Midbrain (tissue), 1 donor: Measurements from ENCODE around the gene NRG3.

Source experiments
- DNase-seq: peaks from one replicate; lab custom pipeline; 2025; lab: John Stamatoyannopoulos, UW

The NRG3 gene

GRCh38 chr10:82391971-82392370 is 517.0 kb downstream of the NRG3 start:
- DNase-seq: no peak

- no peak for DNase-seq
Observed at GRCh38 chr10:82392533-82392932, 517.5 kb downstream of the NRG3 start.

GRCh38 chr10:82394122-82394521 is 519.1 kb downstream of the NRG3 start:
- no peak for DNase-seq

- no peak for DNase-seq
Observed at GRCh38 chr10:82394987-82395386, 520.0 kb downstream of the NRG3 start.

- no peak for DNase-seq
Observed at GRCh38 chr10:82396886-82397285, 521.9 kb downstream of the NRG3 start.

GRCh38 chr10:82397854-82398253 is 522.9 kb downstream of the NRG3 start:
- DNase-seq: no peak

GRCh38 chr10:82399850-82400249 is 524.9 kb downstream of the NRG3 start:
- no peak for DNase-seq

- no peak for DNase-seq
Observed at GRCh38 chr10:82400841-82401240, 525.8 kb downstream of the NRG3 start.

- no peak for DNase-seq
Observed at GRCh38 chr10:82402906-82403401, 528.0 kb downstream of the NRG3 start.

- DNase-seq: no peak
Observed at GRCh38 chr10:82409671-82410070, 534.7 kb downstream of the NRG3 start.

- DNase-seq: no peak
Observed at GRCh38 chr10:82411416-82411815, 536.4 kb downstream of the NRG3 start.

GRCh38 chr10:82420001-82420400 is 545.0 kb downstream of the NRG3 start:
- no peak for DNase-seq

- no peak for DNase-seq
Observed at GRCh38 chr10:82429302-82429701, 554.3 kb downstream of the NRG3 start.

- DNase-seq: no peak
Observed at GRCh38 chr10:82438277-82438676, 563.3 kb downstream of the NRG3 start.

GRCh38 chr10:82440775-82441174 is 565.8 kb downstream of the NRG3 start:
- no peak for DNase-seq

GRCh38 chr10:82452046-82452445 is 577.1 kb downstream of the NRG3 start:
- DNase-seq: no peak

GRCh38 chr10:82452676-82453075 is 577.7 kb downstream of the NRG3 start:
- DNase-seq: no peak

- DNase-seq: no peak
Observed at GRCh38 chr10:82453678-82454293, 578.8 kb downstream of the NRG3 start.

GRCh38 chr10:82462910-82463551 is 588.0 kb downstream of the NRG3 start:
- DNase-seq: no peak

- DNase-seq: no peak
Observed at GRCh38 chr10:82463614-82464013, 588.6 kb downstream of the NRG3 start.

GRCh38 chr10:82464191-82464818 is 589.3 kb downstream of the NRG3 start:
- no peak for DNase-seq

GRCh38 chr10:82464966-82465365 is 590.0 kb downstream of the NRG3 start:
- no peak for DNase-seq

GRCh38 chr10:82468453-82468852 is 593.5 kb downstream of the NRG3 start:
- no peak for DNase-seq
